IMR-90 (cell line): ENCODE results near the gene CSNK2A3. TPM values are rescaled to one million over a fixed set of nuclear protein-coding genes. Genes with fewer than 3 reads are reported as not detected.

ENCODE experiments used
- ATAC-seq: fragments of 200-7000 bp; cut with Tn5 transposase; 2 replicates; pipeline ENCODE4 v1.9.1; 2020; ENCODE audit warnings: low read depth, mild to moderate bottlenecking, moderate library complexity
- BruUV-seq: library from RNA; stranded (reverse); fragments of 400-500 nt; replicated peaks from 2 replicates; lab custom pipeline; 2021; lab: Mats Ljungman, UMichigan
- CTCF ChIA-PET: fragments of 300-600 bp; formaldehyde crosslinking; extraction: SDS; loops from one replicate; lab custom pipeline; 2021; ENCODE audit warnings: antibody characterized with exemption; lab: Yijun Ruan, JAX
- POLR2A ChIA-PET: fragments of 300-600 bp; sonication (Branson Sonifier 250); formaldehyde crosslinking; loops from one replicate; lab custom pipeline; 2022; ENCODE audit warnings: antibody characterized with exemption; ENCODE audit not compliant: unreplicated experiment; lab: Charles Lee
- DNase-seq: peaks from one replicate; pipeline ENCODE4 v3.0.0; 2013
- H2AFZ ChIP-seq: replicated peaks from 2 replicates; pipeline ENCODE3; 2013; ENCODE audit warnings: low read length, mild to moderate bottlenecking; ENCODE audit not compliant: poor library complexity
- H2AK5ac ChIP-seq: 2 replicates; pipeline ENCODE4 v1.6.1; 2013; ENCODE audit warnings: low read depth, low read length, inconsistent platforms
- H2AK9ac ChIP-seq: replicated peaks from 2 replicates; pipeline ENCODE3; 2013; ENCODE audit warnings: mild to moderate bottlenecking, low read depth, low read length, moderate library complexity; ENCODE audit not compliant: poor library complexity
- H2BK120ac ChIP-seq: 2 replicates; pipeline ENCODE4 v1.6.1; 2013; ENCODE audit warnings: low read depth, low read length, inconsistent platforms
- H2BK15ac ChIP-seq: 3 replicates; pipeline ENCODE4 v1.6.1; 2013; ENCODE audit warnings: low read depth, low read length, inconsistent platforms
- H2BK20ac ChIP-seq: 2 replicates; pipeline ENCODE4 v1.6.1; 2013; ENCODE audit warnings: low read depth, mild to moderate bottlenecking, inconsistent platforms, low read length, moderate library complexity
- H2BK5ac ChIP-seq: 2 replicates; pipeline ENCODE4 v1.6.1; 2013; ENCODE audit warnings: mild to moderate bottlenecking, low read depth, low read length, inconsistent platforms; ENCODE audit not compliant: poor library complexity, severe bottlenecking
- H3K14ac ChIP-seq: replicated peaks from 2 replicates; pipeline ENCODE4 v1.6.1; 2013; ENCODE audit warnings: low read depth, low read length, inconsistent platforms
- H3K18ac ChIP-seq: 2 replicates; pipeline ENCODE4 v1.6.1; 2013; ENCODE audit warnings: low read depth, low read length, control low read depth
- H3K23ac ChIP-seq: 2 replicates; pipeline ENCODE4 v1.6.1; 2013; ENCODE audit warnings: low read depth, low read length, inconsistent platforms
- H3K27ac ChIP-seq: 2 replicates; pipeline ENCODE4 v1.5.1; 2013; ENCODE audit warnings: mild to moderate bottlenecking, control low read depth, low read length; ENCODE audit not compliant: insufficient read depth
- H3K27me3 ChIP-seq: 2 replicates; pipeline ENCODE4 v1.6.1; 2013; ENCODE audit warnings: low read length; ENCODE audit not compliant: control insufficient read depth, insufficient read depth
- H3K36me3 ChIP-seq: 2 replicates; pipeline ENCODE4 v1.6.1; 2013; ENCODE audit warnings: low read length, mixed read lengths; ENCODE audit not compliant: control insufficient read depth, insufficient read depth
- H3K4ac ChIP-seq: 2 replicates; pipeline ENCODE4 v1.6.1; 2013; ENCODE audit warnings: low read depth, low read length, inconsistent platforms
- H3K4me1 ChIP-seq: 2 replicates; pipeline ENCODE4 v1.6.1; 2013; ENCODE audit warnings: low read length, mixed read lengths; ENCODE audit not compliant: control insufficient read depth, insufficient read depth
- H3K4me2 ChIP-seq: 2 replicates; pipeline ENCODE4 v1.6.1; 2013; ENCODE audit warnings: low read depth, mild to moderate bottlenecking, control low read depth, low read length, moderate library complexity
- H3K4me3 ChIP-seq: 2 replicates; pipeline ENCODE4 v1.5.1; 2013; ENCODE audit warnings: low read depth, mild to moderate bottlenecking, control low read depth, low read length, moderate library complexity; ENCODE audit not compliant: insufficient read depth
- H3K56ac ChIP-seq: 2 replicates; pipeline ENCODE4 v1.6.1; 2013; ENCODE audit warnings: low read length, inconsistent platforms; ENCODE audit not compliant: insufficient read depth; ENCODE audit errors: extremely low read depth
- H3K79me1 ChIP-seq, 2 experiments: 2 replicates each; pipeline ENCODE4 v1.6.1; 2013; ENCODE audit warnings: low read length in 2 of 2, inconsistent platforms in 1 of 2, low read depth in 1 of 2
- H3K9ac ChIP-seq: 2 replicates; pipeline ENCODE4 v1.6.1; 2013; ENCODE audit warnings: low read depth, low read length, control low read depth
- H3K9me1 ChIP-seq: 2 replicates; pipeline ENCODE4 v1.6.1; 2013; ENCODE audit warnings: low read length, inconsistent platforms; ENCODE audit not compliant: insufficient read depth
- H3K9me3 ChIP-seq: 2 replicates; pipeline ENCODE4 v1.6.1; 2013; ENCODE audit warnings: low read length; ENCODE audit not compliant: control insufficient read depth, insufficient read depth
- H4K20me1 ChIP-seq: 2 replicates; pipeline ENCODE4 v1.6.1; 2013; ENCODE audit warnings: low read length, inconsistent platforms; ENCODE audit not compliant: insufficient read depth
- H4K5ac ChIP-seq: 2 replicates; pipeline ENCODE4 v1.6.1; 2013; ENCODE audit warnings: mild to moderate bottlenecking, low read depth, low read length, control low read depth
- H4K8ac ChIP-seq, 2 experiments: 2 replicates each; pipeline ENCODE4 v1.6.1; 2013; ENCODE audit warnings: low read depth in 2 of 2, low read length in 2 of 2, control low read depth in 1 of 2, inconsistent platforms in 1 of 2
- H4K91ac ChIP-seq: 2 replicates; pipeline ENCODE4 v1.6.1; 2013; ENCODE audit warnings: low read depth, low read length, inconsistent platforms; ENCODE audit not compliant: insufficient read depth
- MXI1 ChIP-seq: IDR thresholded peaks from 2 replicates; pipeline ENCODE4 v1.6.1; 2012; ENCODE audit warnings: low read depth, mild to moderate bottlenecking, low read length, moderate library complexity, borderline replicate concordance
- WGBS, 2 experiments: methylation state at CpG; one replicate each; pipeline versions ENCODE4 v1.1.5 to v1.1.7; 2013; ENCODE audit warnings: missing lambda C conversion rate in 2 of 2; ENCODE audit not compliant: insufficient read length in 1 of 2; ENCODE audit errors: extremely low coverage in 2 of 2; 5-methylcytosine and 5-hydroxymethylcytosine counted together
- dilution Hi-C: fragments of 300-500 bp; cut with HindIII; formaldehyde crosslinking; loops from one replicate; pipeline ENCODE4 v1.14.3; 2018; ENCODE audit warnings: low sequenced_read_pairs; ENCODE audit not compliant: unreplicated experiment
- in situ Hi-C: fragments of 300-500 bp; cut with MboI; formaldehyde crosslinking; loops from 3 replicates; pipeline ENCODE4 v1.14.3; 2019; ENCODE audit warnings: low sequenced_read_pairs, inconsistent platforms, mixed read lengths
- intact Hi-C: fragments of 100-400 bp; cut with micrococcal nuclease; formaldehyde crosslinking; loops from 2 replicates; pipeline ENCODE4 v1.10.0; 2022
- polyA plus RNA-seq, 3 experiments: library from polyadenylated mRNA; depleted of rRNA; stranded (reverse); fragments of >200 nt; gene quantifications; 2 replicates each; pipeline ENCODE4 v1.2.3, GENCODE V29; 2012; ENCODE audit warnings: low replicate concordance in 1 of 3
- total RNA-seq: library from RNA; depleted of rRNA; stranded (reverse); fragments of >200 nt; gene quantifications from 2 replicates; pipeline ENCODE4 v1.2.3, GENCODE V29; 2012

CSNK2A3 gene
- total and polyA plus RNA-seq, 2 of the 4 experiments (the other 2 are of a cell fraction) = 1.2 to 3.2 TPM

GRCh38 chr11:11316651-11317230 is 36.3 kb downstream of the CSNK2A3 start:
- dilution Hi-C loops (no loop called here), intact Hi-C loops (no loop called here), in situ Hi-C loops (no loop called here)
- no peak overlapping the region for H3K14ac ChIP-seq
- no peak overlapping the region for H2AFZ ChIP-seq
- no peak overlapping the region for H3K4me3 ChIP-seq
- no peak overlapping the region for H2AK5ac ChIP-seq
- no TSS peak for BruUV-seq
- no peak overlapping the region for H2BK5ac ChIP-seq
- no peak overlapping the region for H3K9ac ChIP-seq
- ATAC-seq (no peak), DNase-seq (no peak)
- H3K56ac ChIP-seq = no peak overlapping the region
- H3K9me3 ChIP-seq = no peaks in the 10 kb centered on the region
- 80% methylated on average over 2 of the region's 3 CpGs; no CpG with 5 or more reads in 1 of the 2 experiments for WGBS, 2 experiments
- CTCF ChIA-PET = no interaction called here
- H3K4me1 ChIP-seq = peaks cover 8% of the 10 kb centered on the region; the same call in 1 of the 2 replicates
- no peak overlapping the region for H4K91ac ChIP-seq
- H3K36me3 ChIP-seq = no peaks in the 10 kb centered on the region
- H3K79me1 ChIP-seq = no peaks in the 10 kb centered on the region
- no peak overlapping the region for H3K23ac ChIP-seq
- no peaks in the 10 kb centered on the region for H4K20me1 ChIP-seq
- no peak overlapping the region for H2BK15ac ChIP-seq
- H3K9me1 ChIP-seq = no peaks in the 10 kb centered on the region
- no peak for TF ChIP-seq MXI1
- no peak overlapping the region for H3K4ac ChIP-seq
- H3K18ac ChIP-seq = no peak overlapping the region
- H2AK9ac ChIP-seq = no peak overlapping the region
- H3K4me2 ChIP-seq = no peak overlapping the region
- no peak overlapping the region for H3K27ac ChIP-seq
- no peak overlapping the region for H4K8ac ChIP-seq
- no peak overlapping the region for H4K5ac ChIP-seq
- no peak overlapping the region for H2BK120ac ChIP-seq
- H3K27me3 ChIP-seq = no peaks in the 10 kb centered on the region
- POLR2A ChIA-PET = no interaction called here
- no peak overlapping the region for H2BK20ac ChIP-seq
